Ishikawa (cell line): Measurements from ENCODE around the gene CNTN2.

Experiments
- CEBPB ChIP-seq: IDR thresholded peaks from 2 replicates; pipeline ENCODE4 v1.6.1; 2012
- CREB1 ChIP-seq: IDR thresholded peaks from 2 replicates; pipeline ENCODE4 v1.6.1; 2012; ENCODE audit warnings: low read depth
- EGR1 ChIP-seq: IDR thresholded peaks from 2 replicates; pipeline ENCODE4 v1.6.1; 2012
- EP300 ChIP-seq: IDR thresholded peaks from 2 replicates; pipeline ENCODE4 v1.6.1; 2012; ENCODE audit warnings: borderline replicate concordance
- FOXM1 ChIP-seq: IDR thresholded peaks from 2 replicates; pipeline ENCODE4 v1.6.1; 2012; ENCODE audit warnings: low read depth, borderline replicate concordance
- MAX ChIP-seq: IDR thresholded peaks from 2 replicates; pipeline ENCODE4 v1.6.1; 2012
- REST ChIP-seq: IDR thresholded peaks from 2 replicates; pipeline ENCODE4 v1.6.1; 2012; ENCODE audit warnings: low read depth, mild to moderate bottlenecking
- TAF1 ChIP-seq: IDR thresholded peaks from 2 replicates; pipeline ENCODE4 v1.6.1; 2012; ENCODE audit warnings: low read depth, mild to moderate bottlenecking
- TCF12 ChIP-seq: IDR thresholded peaks from 2 replicates; pipeline ENCODE4 v1.6.1; 2012; ENCODE audit warnings: low read depth
- TEAD4 ChIP-seq: IDR thresholded peaks from 2 replicates; pipeline ENCODE4 v1.6.1; 2012
- USF1 ChIP-seq: IDR thresholded peaks from 2 replicates; pipeline ENCODE4 v1.6.1; 2012
- YY1 ChIP-seq: IDR thresholded peaks from 2 replicates; pipeline ENCODE4 v1.6.1; 2012; ENCODE audit warnings: low read depth

- TF ChIP-seq EP300 (no peak), TCF12 (no peak), CREB1 (no peak), TAF1 (no peak), REST (no peak), MAX (no peak), YY1 (no peak), USF1 (no peak), EGR1 (no peak), TEAD4 (no peak), CEBPB (no peak), FOXM1 (no peak)
Observed at GRCh38 chr1:205017766-205018165, 25.2 kb upstream of the CNTN2 start.
